GM20000 (cell line): ENCODE results near the gene FSD2.

ENCODE experiments used
- DNase-seq: peaks from one replicate; pipeline ENCODE4 v3.0.0; 2012; ENCODE audit warnings: low spot score
- TF ChIP-seq, protein P1 (sequence below): IDR thresholded peaks from 2 replicates; pipeline ENCODE4 v1.5.1; 2012; ENCODE audit warnings: mild to moderate bottlenecking, control low read depth; ENCODE audit errors: extremely low read depth, missing control alignments

FSD2 gene

DNA sequence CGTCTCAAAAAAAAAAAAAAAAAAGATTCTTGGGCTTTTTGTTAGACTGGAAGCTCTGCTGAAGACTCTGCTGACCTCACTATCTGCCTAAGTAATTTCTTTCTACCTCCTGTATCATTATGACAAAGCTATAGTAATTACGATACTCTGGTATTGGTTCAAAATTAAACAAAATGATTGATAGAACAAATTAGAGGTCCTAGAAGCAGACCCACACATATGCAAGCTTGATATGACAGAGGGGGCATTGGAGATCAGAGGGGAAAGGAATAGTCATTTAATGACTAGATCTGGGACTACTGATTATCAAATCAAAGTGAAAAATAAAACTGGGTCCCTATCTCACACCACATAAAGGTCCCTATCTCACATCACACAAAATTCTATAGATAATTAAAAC is 74.3 kb downstream of the FSD2 start:
- TF ChIP-seq, protein P1, sequence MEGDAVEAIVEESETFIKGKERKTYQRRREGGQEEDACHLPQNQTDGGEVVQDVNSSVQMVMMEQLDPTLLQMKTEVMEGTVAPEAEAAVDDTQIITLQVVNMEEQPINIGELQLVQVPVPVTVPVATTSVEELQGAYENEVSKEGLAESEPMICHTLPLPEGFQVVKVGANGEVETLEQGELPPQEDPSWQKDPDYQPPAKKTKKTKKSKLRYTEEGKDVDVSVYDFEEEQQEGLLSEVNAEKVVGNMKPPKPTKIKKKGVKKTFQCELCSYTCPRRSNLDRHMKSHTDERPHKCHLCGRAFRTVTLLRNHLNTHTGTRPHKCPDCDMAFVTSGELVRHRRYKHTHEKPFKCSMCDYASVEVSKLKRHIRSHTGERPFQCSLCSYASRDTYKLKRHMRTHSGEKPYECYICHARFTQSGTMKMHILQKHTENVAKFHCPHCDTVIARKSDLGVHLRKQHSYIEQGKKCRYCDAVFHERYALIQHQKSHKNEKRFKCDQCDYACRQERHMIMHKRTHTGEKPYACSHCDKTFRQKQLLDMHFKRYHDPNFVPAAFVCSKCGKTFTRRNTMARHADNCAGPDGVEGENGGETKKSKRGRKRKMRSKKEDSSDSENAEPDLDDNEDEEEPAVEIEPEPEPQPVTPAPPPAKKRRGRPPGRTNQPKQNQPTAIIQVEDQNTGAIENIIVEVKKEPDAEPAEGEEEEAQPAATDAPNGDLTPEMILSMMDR: no peak
- DNase-seq: no peak

GRCh38 chr15:82730022-82730530 is 75.8 kb downstream of the FSD2 start:
- DNase-seq: no peak
- TF ChIP-seq, protein P1: no peak

DNA sequence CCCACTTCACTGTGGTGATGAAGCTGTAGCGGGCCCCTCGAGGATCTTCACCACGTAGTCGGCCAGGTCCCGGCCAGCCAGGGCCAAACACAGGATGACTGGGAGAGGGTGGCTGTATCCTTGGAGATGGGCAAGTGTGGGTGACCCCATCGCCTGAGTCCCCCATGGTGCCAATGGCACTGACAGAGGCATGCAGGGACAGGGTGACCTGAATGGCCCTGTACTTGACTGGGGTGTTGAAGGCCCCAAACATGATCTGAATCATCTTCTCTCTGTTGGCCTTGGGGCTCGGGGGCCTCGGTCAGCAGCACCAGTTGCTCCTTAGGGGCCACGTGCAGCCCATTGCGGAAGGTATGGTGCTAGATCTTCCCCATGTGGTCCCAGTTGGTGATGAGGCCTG is 79.1 kb downstream of the FSD2 start:
- TF ChIP-seq, protein P1: no peak
- no peak for DNase-seq

- TF ChIP-seq, protein P1: no peak
- no peak for DNase-seq
Measured at GRCh38 chr15:82715003-82715402, 90.9 kb downstream of the FSD2 start.

DNA sequence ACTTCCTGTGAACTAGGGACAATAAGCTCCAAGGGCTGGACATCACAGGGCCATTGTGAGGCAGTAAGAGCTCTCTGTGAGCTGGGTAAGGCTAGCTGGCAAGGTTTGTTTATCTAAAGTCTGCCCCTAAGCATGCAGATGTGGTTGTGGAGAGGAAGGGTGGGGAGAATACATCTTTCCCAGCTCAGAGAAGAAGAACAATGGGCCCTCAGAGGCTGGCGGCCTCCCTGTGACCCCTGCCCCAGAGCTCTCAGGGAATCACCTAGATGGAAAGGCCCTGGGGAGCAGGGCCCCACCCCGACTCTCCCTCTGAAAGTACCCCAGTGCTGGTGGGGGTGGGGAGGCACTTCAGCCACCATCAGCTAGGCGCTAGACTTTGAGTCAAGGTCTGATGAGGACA is 91.9 kb downstream of the FSD2 start:
- TF ChIP-seq, protein P1: no peak
- peak; percentile 12 for DNase-seq

DNA sequence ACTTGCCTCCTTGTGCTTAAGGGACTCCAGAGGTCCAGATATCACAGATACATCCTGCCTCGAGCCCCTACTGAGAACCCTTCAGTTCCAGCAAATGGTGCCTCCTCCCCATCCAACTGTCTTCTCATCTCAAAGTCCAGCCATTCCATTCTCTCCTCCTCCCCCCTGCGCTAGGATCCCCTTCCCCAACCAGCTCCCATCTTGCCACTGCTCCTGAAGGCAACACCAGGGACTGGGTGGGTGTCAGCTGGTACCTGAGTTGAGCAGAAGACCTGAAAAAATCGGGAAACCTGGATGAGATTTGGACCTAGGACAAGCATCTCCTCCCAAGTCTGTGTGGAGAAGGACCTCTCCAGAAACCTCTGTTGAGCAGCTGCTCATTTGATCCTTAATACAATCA is 93.8 kb downstream of the FSD2 start:
- TF ChIP-seq, protein P1: no peak
- no peak for DNase-seq

DNA sequence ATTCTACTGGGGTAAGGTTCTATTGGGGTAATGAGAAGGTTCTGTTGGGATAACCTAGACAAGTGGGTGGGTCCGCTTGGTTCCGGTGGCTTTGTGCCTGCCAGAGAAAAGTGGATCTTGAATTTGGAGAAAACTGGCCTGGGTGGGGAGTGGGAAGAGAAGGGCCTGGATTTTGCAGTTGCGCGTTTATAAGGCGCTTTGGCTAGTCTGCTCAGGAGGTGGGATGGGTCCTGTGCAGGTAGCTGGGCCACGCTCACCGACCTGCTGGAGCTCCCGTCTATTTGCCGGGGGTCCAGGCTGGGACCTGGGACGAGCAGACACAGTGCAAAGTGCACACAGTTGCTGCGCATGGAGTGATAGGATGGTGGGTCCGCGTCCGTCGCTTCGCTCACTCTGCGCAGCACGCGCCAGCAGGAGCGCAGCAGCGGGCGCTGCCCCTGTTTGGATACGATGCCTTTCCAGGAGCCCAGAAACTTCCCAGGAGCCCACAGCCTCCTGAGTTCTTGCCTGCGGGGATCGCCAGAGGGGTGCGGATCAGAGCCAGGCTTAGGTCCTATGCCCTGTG is 94.9 kb downstream of the FSD2 start:
- DNase-seq: peak; percentile 33

More for the DNA sequence above, 94.9 kb downstream of the FSD2 start:
- TF ChIP-seq, protein P1: no peak
